GM18526 (cell line): ENCODE data around the gene PDILT.

Experiments used
- POLR2A ChIP-seq: IDR thresholded peaks from 3 replicates; pipeline ENCODE4 v1.6.1; 2011; ENCODE audit not compliant: insufficient read length; ENCODE audit errors: extremely low read depth

PDILT gene

DNA sequence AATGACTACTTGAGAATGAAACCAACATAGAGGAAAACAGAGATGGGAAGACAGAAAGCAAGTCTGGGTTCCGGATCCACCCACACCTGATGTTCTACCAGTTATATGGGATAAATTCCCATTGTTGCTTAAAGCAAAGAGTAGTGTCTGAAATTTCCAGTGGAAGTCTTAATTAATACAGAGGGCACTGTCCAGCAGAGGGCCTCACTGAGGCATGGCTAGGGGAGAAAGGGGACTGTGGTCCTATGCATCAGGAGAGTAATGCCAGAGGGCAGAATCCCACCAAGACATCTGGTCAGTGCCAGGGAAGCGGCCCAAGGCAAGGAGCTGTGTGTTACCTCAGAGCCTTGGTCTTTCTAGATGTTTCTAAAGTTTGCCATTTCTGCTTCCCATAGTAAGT is 44.5 kb downstream of the PDILT start:
- no peak for TF ChIP-seq POLR2A

DNA sequence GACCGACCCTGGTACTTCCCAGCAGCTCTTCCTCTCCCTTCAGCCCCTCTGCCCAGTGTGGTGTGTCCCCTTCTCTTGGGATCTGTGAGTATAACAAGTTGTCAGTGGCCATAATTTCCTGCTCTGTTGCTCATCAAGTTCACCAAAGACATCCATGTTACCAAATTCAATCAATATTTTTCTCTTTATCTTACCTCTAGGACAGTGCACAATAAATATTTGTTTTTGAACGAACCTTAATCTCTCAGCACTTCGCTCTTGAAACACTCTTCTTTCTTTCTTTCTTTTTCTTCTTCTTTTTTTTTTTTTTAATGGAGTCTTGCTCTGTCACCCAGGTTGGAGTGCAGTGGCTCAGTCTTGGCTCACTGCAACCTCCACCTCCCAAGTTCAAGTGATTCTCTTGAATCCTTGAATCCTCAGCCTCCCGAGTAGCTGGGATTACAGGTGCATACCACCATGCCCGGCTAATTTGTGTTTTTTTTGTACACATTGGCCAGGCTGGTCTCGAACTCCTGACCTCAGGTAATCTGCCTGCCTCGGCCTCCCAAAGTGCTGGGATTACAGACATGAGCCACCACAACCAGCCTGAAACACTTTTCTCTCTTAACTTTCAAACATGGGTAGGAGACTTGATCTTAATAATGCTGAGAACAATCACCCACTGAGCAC is 49.3 kb downstream of the PDILT start:
- TF ChIP-seq POLR2A, result no peak

DNA sequence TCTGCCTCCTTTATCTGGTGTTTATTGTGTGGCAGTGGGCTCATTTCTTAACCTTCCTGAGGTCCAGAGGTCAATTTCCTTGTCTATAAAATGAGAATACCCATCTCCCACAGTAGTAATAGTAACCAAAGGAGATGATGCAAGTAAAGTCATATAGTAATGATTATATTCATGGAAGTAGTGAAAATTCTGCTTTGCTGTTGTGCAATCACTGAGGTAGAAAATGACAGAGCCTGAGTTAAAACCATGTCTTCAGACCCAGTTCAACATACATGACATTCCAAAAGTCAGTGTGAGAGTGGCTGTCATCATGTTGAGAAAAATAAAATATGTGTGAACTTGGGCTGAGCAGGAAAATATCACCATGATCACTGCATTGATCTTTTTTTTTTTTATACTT is 51.2 kb downstream of the PDILT start:
- TF ChIP-seq POLR2A, result no peak

- TF ChIP-seq POLR2A, result no peak
These were observed 51.9 kb downstream of the PDILT start, which contains the start of gene UMOD for GRCh38 chr16:20352615-20353014. TSS of gene UMOD (minus strand) at chr16:20352715. CDS start at chr16:20350737, 1,978 bp downstream.

GRCh38 chr16:20349615-20350014 is 54.9 kb downstream of the PDILT start:
- TF ChIP-seq POLR2A, result no peak

DNA sequence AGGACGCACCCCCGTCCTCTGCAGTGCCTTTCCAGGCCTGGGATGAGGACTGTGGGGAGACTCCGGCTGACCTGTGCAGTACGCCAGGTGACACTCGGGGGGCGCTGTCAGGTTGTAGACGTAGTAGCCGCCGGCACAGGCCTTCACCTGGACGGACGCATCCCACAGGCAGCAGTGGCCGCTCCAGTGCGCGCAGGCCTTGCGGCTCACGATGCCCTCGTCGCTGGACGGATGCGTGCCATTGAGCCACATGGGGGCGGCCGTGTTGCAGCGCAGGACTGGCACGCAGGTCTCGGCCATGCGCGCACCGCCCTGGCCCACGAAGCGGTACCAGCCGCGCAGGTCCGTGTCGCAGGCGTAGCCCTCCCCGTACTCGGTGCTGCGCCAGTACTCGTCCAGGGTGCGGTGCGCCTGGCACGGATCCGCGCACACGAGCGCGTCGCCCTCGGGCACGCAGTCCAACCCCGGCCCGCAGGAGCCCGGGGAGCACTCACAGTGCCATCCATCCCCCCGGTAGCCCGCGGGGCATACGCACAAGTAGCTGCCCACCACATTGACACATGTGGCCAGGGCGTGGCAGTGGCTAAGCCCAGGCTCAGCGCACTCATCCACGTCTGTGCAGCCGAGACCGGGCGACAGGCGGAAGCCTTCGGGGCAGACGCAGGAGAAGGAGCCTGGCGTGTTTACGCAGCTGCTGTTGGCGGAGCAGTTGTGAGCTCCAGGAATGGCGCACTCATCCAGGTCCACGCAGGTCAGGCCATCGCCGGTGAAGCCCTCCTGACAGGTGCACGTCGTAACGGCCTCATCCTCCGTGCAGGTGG is 56.0 kb downstream of the PDILT start:
- TF ChIP-seq POLR2A, result no peak

DNA sequence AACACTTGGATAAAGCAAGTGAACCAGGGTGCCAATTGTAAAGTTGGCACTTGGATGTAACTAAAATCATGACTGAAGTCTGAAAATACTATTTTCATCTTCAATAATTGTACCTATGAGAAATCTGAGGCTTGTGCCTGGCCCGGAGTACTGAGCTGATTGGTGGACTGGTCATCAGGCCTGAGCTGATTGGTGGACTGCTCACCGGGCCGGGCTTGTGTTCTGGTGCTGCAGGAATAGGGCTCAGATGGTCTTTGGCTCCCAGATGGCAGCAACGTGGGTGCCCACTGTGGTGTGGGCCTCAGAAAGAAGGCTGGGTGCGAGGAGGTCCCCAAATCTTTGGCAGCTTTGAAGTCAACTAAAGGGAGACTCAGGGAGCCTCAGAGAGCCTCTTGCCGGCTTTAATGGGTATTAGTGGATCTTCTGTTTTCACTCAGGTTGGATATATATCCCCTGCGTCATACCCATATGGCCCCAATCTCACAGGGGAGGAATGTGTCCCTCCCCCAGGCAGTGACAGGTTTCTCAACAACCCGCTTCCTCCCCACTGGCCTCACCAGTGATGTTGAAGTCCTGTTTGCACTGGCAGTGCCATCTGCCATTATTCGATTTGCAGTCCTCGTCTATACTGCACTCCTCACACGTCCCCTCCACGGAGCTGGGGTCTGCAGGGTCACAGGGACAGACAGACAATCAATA is 56.7 kb downstream of the PDILT start:
- no peak for TF ChIP-seq POLR2A

DNA sequence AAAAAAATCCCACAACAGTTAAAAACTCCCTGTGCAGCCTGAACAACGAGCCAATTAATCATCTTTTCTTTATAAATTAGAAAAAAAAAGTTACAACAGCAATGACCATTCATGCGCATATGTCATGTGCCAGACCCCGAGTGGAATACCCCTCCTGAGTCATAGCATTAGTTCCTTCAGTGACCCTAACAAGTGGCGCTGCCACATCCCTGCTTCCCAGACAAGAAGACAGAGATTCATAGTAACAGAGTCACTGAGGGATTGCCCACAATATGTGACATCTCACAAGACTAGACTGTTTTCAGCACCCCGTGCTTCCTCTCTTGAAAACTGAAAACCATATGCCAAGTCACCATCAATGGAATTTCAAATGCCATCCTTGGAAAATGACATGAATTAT is 59.9 kb downstream of the PDILT start:
- TF ChIP-seq POLR2A, result no peak

- TF ChIP-seq POLR2A, result no peak
These were observed 64.8 kb downstream of the PDILT start for GRCh38 chr16:20339744-20340143.

- no peak for TF ChIP-seq POLR2A
These were observed 67.6 kb downstream of the PDILT start for GRCh38 chr16:20336955-20337354.

DNA sequence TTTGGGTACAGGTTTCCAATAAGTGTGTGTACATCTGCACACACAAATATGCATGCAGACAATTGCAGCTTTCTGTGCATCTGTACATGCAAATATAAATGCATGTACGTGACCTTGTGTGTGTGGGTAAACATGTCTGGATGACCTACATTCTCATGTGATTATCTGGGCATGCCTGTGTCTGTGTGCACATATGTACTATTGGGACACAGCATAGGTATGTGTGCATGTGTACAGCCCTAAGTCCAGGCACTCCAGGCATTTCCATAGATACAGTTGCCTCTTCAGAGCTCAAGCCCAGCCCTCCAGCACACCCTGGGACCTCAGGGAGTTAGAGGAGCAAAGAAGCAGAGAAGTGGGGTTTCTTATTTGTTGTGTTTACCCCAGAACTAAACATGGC is 70.1 kb downstream of the PDILT start:
- no peak for TF ChIP-seq POLR2A

GRCh38 chr16:20333120-20333519 is 71.4 kb downstream of the PDILT start:
- TF ChIP-seq POLR2A, result no peak

DNA sequence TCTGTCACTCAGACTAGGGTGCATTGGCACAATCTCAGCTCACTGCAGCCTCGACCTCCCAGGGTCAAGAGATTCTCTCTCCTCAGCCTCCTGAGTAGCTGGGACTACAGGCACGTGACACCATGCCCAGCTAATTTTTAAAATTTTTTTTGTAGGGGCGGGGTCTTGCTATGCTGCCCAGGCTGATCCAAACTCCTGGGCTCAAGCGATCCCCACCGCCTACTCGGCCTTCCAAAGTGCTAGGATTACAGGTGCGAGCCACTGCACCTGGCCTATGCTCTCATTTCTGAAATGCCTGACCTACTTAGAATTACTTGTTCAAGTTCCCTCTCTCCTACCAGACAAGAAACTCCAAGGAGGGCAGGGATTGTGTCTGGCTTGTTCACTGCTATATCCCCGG is 72.1 kb downstream of the PDILT start:
- no peak for TF ChIP-seq POLR2A

DNA sequence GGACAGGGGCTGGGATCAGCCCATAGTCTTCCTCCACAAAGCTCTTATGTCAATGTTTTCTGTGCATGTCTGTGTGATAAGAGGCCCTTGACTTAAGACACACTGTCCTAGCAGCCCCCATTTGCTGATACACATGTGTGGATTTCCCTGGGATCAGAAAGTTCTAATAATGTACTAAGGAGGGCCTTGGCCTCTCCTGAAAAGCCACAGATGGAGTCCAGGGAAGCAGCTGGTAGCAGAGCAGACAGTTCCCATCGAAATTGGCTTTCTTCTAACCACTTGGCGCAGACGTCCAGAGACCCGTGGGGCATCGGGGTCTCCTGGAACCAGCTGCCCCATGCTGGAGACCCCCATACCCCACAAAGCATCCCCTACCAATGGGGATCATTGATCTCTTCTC is 72.9 kb downstream of the PDILT start:
- no peak for TF ChIP-seq POLR2A

GRCh38 chr16:20329392-20330138 is 75.0 kb downstream of the PDILT start:
- TF ChIP-seq POLR2A, result no peak
